HG03521 (cell line): ENCODE results near the gene MUSTN1.

ENCODE experiments used
- ATAC-seq: cut with Tn5 transposase; IDR thresholded peaks from one replicate; pipeline ENCODE4 v1.9.1; 2021; ENCODE audit warnings: mild to moderate bottlenecking, moderate library complexity; ENCODE audit not compliant: unreplicated experiment

Gene MUSTN1

GRCh38 chr3:52787672-52788625 lies 46.9 kb downstream of the MUSTN1 start:
- ATAC-seq = no peak

DNA sequence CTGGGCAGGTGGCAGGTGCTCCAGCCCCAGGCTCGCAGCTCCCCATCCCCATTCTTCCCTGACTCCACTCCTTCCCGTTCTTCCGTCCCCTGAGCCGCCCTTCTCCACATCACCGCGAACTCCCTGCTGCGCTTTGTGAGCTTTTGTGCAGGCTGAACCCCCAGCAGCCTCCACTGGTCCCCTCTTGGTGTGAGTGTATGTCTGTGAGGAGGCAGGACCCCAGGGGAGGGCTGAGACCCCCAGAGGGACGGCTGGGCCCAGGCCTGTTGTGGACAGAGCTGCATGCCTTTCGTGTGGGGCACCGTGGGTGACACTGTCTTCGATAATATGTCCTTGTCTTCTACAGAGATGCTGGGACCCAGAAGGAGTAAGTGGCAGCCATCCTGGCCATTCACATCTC lies 47.6 kb downstream of the MUSTN1 start:
- ATAC-seq = no peak

DNA sequence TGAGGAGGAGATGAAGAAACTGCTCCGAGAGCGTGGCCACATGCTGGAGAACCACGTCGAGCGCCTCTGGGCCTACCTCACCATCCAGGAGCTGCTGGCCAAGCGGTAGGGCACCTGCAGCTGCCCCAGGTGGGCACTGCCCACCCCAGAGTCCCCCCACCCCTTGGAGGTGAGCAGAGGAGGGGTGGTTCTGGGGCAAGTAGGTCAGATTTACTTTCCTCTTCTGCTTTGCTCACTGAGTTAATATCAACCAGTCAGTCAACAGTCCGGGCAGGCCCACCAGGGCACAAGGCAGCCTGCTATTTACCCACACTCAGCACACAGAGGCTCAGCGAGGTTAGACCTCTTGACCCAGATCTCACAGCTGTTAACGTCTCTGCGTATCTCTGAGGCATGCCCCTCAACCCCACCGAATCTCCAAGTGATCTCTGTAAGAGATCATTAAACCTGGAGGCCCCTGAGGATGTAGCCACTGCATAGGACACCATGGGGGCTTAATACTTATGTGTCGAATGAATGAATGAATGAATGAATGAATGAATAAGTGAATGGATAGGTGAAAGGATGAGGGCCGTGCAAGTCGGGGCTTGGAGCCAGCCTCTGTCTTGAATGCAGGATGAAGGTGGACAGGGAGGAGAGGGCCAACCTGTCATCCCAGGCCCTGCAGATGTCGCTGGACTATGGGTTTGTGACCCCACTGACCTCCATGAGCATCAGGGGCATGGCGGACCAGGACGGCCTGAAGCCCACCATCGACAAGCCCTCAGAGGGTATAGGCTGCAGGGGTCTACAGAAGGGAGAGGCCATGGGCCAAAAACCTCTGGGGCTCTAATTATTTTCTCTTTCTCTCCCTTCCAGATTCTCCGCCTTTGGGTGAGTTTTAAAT lies 48.2 kb downstream of the MUSTN1 start:
- no peak for ATAC-seq

- no peak for ATAC-seq
Observed at GRCh38 chr3:52784931-52785590, 49.8 kb downstream of the MUSTN1 start.

DNA sequence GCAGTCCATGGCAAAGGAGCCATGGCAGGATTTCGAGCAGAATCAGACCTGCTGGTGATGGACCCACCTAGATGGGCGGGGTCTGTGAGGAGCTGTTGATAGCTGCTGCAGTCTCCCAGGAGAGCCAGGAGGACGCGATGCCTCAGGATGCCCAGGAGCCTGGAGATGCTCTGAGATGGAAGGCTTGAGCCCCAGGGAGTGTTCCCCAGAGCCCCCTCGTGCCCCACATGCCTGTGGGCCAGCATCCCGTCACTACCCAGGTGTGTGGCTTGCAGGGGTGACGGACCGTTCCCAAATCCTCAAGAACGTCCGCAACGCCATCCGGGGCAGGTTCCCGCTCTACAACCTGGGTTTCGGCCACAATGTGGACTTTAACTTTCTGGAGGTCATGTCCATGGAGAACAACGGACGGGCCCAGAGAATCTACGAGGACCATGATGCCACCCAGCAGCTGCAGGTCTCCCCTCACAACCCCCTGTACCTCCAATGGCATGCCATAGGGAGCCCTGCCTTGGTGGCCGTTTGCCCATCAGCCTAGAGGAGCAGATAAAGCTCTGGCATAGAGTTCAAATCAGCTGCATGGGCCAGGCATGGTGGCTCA lies 50.7 kb downstream of the MUSTN1 start:
- no peak for ATAC-seq

DNA sequence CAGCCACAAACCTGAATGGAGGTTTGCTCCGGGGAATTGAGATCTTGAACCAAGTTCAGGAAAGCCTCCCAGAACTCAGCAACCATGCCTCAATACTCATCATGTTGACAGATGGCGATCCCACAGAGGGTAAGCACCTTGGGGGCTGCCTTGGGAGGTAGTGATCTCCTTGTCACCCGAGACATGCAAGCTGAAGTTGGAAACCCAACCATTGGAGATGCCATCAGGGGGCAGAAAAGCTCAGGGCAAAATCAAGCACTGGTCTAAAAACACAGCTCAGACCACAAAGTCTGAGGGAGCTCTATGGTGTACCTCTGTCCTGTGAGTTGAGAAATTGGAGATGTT lies 51.6 kb downstream of the MUSTN1 start:
- ATAC-seq = no peak
